Liver (tissue), 9 donors: ENCODE data around the gene SOX6. TPM values are rescaled to one million over a fixed set of nuclear protein-coding genes. Genes with fewer than 3 reads are reported as not detected.
A peak's percentile ranks its signal among the peaks of the same experiment; 100 is the strongest.

ENCODE experiments used
- DNase-seq: peaks from one replicate; pipeline ENCODE4 v3.0.0-alpha.2; 2017; ENCODE audit warnings: low spot score
- H3K27ac ChIP-seq, 2 donors: one replicate each; pipeline ENCODE4 v1.7.0; 2013; ENCODE audit warnings: inconsistent platforms in 2 of 2, low read length in 2 of 2, control low read depth in 1 of 2, low read depth in 1 of 2, mild to moderate bottlenecking in 1 of 2
- H3K27me3 ChIP-seq, 4 donors: one replicate each; pipeline versions ENCODE4 v1.6.1 to v1.7.0; 2013; ENCODE audit warnings: low read length in 3 of 4, inconsistent platforms in 1 of 4, mild to moderate bottlenecking in 1 of 4, moderate library complexity in 1 of 4; ENCODE audit not compliant: control insufficient read depth in 4 of 4, insufficient read depth in 4 of 4
- H3K36me3 ChIP-seq, 4 donors: one replicate each; pipeline versions ENCODE4 v1.6.1 to v1.7.0; 2013; ENCODE audit warnings: low read length in 3 of 4, mild to moderate bottlenecking in 3 of 4, low read depth in 1 of 4, moderate library complexity in 1 of 4; ENCODE audit not compliant: control insufficient read depth in 4 of 4, insufficient read depth in 3 of 4
- H3K4me1 ChIP-seq, 4 donors: one replicate each; pipeline versions ENCODE4 v1.6.1 to v1.7.0; 2013; ENCODE audit warnings: low read length in 3 of 4, mild to moderate bottlenecking in 3 of 4, moderate library complexity in 1 of 4; ENCODE audit not compliant: control insufficient read depth in 4 of 4, insufficient read depth in 4 of 4
- H3K4me3 ChIP-seq, 3 donors: one replicate each; pipeline versions ENCODE4 v1.6.1 to v1.7.0; 2013; ENCODE audit warnings: low read length in 3 of 3, control low read depth in 1 of 3, low read depth in 1 of 3, mild to moderate bottlenecking in 1 of 3
- H3K9ac ChIP-seq, 2 donors: one replicate each; pipeline ENCODE4 v1.7.0; 2013; ENCODE audit warnings: low read length in 2 of 2, mild to moderate bottlenecking in 2 of 2, moderate library complexity in 2 of 2, control low read depth in 1 of 2, low read depth in 1 of 2
- H3K9me3 ChIP-seq, 4 donors: one replicate each; pipeline versions ENCODE4 v1.6.1 to v1.7.0; 2013; ENCODE audit warnings: low read length in 3 of 4; ENCODE audit not compliant: control insufficient read depth in 4 of 4
- EGR1 ChIP-seq, 2 donors: IDR thresholded peaks; 2 replicates each; pipeline ENCODE4 v1.6.1; 2016 to 2018; ENCODE audit warnings: antibody characterized with exemption in 2 of 2, low read depth in 2 of 2
- FOXA1 ChIP-seq: IDR thresholded peaks from 2 replicates; pipeline ENCODE4 v1.6.1; 2016; ENCODE audit warnings: antibody characterized with exemption
- FOXA2 ChIP-seq: IDR thresholded peaks from 2 replicates; pipeline ENCODE4 v1.6.1; 2016; ENCODE audit warnings: antibody characterized with exemption
- GABPA ChIP-seq, 2 donors: IDR thresholded peaks in 1 of 2; conservative IDR thresholded peaks in 1 of 2; 2 replicates each; pipeline ENCODE4 v1.6.1; 2016; ENCODE audit warnings: antibody characterized with exemption in 2 of 2, mild to moderate bottlenecking in 1 of 2, moderate library complexity in 1 of 2
- HNF4A ChIP-seq, 2 donors: conservative IDR thresholded peaks; 2 replicates each; pipeline ENCODE4 v1.6.1; 2016; ENCODE audit warnings: antibody characterized with exemption in 2 of 2, mild to moderate bottlenecking in 2 of 2
- JUND ChIP-seq, 2 donors: IDR thresholded peaks; 2 replicates each; pipeline ENCODE4 v1.6.1; 2016; ENCODE audit warnings: antibody characterized with exemption in 2 of 2
- NR2F2 ChIP-seq: IDR thresholded peaks from 2 replicates; pipeline ENCODE4 v1.6.1; 2016; ENCODE audit warnings: antibody characterized with exemption
- RAD21 ChIP-seq, 2 donors: IDR thresholded peaks; 2 replicates each; pipeline ENCODE4 v1.6.1; 2016; ENCODE audit warnings: antibody characterized with exemption in 2 of 2, mild to moderate bottlenecking in 2 of 2
- RXRA ChIP-seq, 2 donors: IDR thresholded peaks; 2 replicates each; pipeline ENCODE4 v1.6.1; 2017 to 2018; ENCODE audit warnings: antibody characterized with exemption in 2 of 2, mild to moderate bottlenecking in 1 of 2
- SP1 ChIP-seq: IDR thresholded peaks from 2 replicates; pipeline ENCODE4 v1.6.1; 2018; ENCODE audit warnings: antibody characterized with exemption, mild to moderate bottlenecking
- TAF1 ChIP-seq: conservative IDR thresholded peaks from 2 replicates; pipeline ENCODE4 v1.6.1; 2016; ENCODE audit warnings: antibody characterized with exemption, mild to moderate bottlenecking
- WGBS: extraction: QIAGEN DNeasy Blood & Tissue Kit; methylation state at CpG from one replicate; pipeline ENCODE4 v1.1.7; 2013; 5-methylcytosine and 5-hydroxymethylcytosine counted together
- polyA plus RNA-seq, 2 donors: library from polyadenylated mRNA; stranded (reverse) in 1 of 2; unstranded in 1 of 2; fragments of 200-250 nt in 1 of 2; fragments of >200 nt in 1 of 2; fragmentation: Nextera tagmentation in 1 of 2; extraction: Ambion mirVana in 1 of 2; gene quantifications; one replicate each; pipeline versions ENCODE4 v1.2.1 to v1.2.3, GENCODE V29; 2013 to 2015
- total RNA-seq, 2 donors: library from RNA; depleted of rRNA; stranded (reverse); fragments of >200 nt; gene quantifications; one replicate each; pipeline ENCODE4 v1.2.3, GENCODE V29; 2014
- TF ChIP-seq, protein P1 (sequence below): fragments of 150-350 bp; IDR thresholded peaks from 2 replicates; pipeline ENCODE4 v1.5.1; 2017; ENCODE audit warnings: improper control_type of control experiment, low read depth, low read length; ENCODE audit not compliant: missing input control
- TF ChIP-seq, protein P2 (sequence below): IDR thresholded peaks from 2 replicates; pipeline ENCODE4 v1.6.1; 2016; ENCODE audit warnings: antibody characterized with exemption
- TF ChIP-seq, protein P3 (sequence below): IDR thresholded peaks from 2 replicates; pipeline ENCODE4 v1.6.1; 2016; ENCODE audit warnings: antibody characterized with exemption, mild to moderate bottlenecking
- TF ChIP-seq, protein P4 (sequence below): IDR thresholded peaks from 2 replicates; pipeline ENCODE4 v1.6.1; 2016; ENCODE audit warnings: antibody characterized with exemption
- TF ChIP-seq, protein P5 (sequence below): IDR thresholded peaks from 2 replicates; pipeline ENCODE4 v1.6.1; 2016; ENCODE audit warnings: antibody characterized with exemption
- donor health status: healthy.
- donor health status: healthy.
- donor health status: healthy.
- donor health status: healthy.
- donor health status: healthy.

The SOX6 gene
- total and polyA plus RNA-seq, 4 donors = 2.4 to 111 (median 14.8) TPM

DNA sequence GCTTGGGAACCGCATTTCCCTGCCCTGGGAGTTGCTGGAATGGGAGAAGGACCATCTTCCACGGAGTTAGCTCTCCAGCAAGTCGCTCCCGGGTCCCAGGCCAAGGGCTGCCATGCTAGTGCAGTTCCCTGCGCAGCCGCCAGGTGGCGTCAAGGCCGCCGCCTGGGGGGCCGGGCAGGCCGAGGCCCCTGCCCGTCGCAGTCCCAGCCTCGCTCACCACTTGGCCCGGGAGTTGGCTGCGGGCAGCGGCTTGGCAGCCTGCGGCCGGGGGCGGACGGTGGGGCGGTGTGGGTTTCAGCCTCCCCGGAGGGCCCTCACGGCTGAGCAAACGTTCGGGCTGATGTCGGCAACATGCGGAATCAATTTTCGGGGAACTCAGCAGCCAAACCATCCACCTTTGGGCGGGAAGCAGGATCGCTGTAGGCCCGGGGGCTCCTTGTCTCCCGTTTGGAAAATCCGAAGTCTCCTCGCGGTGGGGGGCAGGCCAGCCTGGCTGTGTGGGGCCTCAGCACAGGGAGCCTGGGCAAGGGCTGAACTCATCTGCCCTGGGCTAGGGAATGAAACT lies 415.1 kb downstream of the SOX6 start:
- H3K27me3 ChIP-seq = no peaks in the 10 kb centered on the region
- 37% methylated on average over 36 of the region's 36 CpGs for WGBS
- no peak overlapping the region for H3K9ac ChIP-seq
- TF ChIP-seq, protein P1, sequence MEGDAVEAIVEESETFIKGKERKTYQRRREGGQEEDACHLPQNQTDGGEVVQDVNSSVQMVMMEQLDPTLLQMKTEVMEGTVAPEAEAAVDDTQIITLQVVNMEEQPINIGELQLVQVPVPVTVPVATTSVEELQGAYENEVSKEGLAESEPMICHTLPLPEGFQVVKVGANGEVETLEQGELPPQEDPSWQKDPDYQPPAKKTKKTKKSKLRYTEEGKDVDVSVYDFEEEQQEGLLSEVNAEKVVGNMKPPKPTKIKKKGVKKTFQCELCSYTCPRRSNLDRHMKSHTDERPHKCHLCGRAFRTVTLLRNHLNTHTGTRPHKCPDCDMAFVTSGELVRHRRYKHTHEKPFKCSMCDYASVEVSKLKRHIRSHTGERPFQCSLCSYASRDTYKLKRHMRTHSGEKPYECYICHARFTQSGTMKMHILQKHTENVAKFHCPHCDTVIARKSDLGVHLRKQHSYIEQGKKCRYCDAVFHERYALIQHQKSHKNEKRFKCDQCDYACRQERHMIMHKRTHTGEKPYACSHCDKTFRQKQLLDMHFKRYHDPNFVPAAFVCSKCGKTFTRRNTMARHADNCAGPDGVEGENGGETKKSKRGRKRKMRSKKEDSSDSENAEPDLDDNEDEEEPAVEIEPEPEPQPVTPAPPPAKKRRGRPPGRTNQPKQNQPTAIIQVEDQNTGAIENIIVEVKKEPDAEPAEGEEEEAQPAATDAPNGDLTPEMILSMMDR = peak; percentile 88
- TF ChIP-seq, protein P2, sequence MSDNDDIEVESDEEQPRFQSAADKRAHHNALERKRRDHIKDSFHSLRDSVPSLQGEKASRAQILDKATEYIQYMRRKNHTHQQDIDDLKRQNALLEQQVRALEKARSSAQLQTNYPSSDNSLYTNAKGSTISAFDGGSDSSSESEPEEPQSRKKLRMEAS = no peak
- TF ChIP-seq FOXA2 = no peak
- TF ChIP-seq HNF4A (conservative IDR thresholded peaks at IDR 0.05) = no peak
- TF ChIP-seq EGR1 (IDR thresholded peaks at IDR 0.05; ENCODE audit: low read depth in 2 of 2) = no peak
- TF ChIP-seq TAF1 = no peak
- TF ChIP-seq JUND (IDR thresholded peaks at IDR 0.05) = no peak
- TF ChIP-seq RAD21 (IDR thresholded peaks at IDR 0.05) = peak; percentile 75 to 87
- TF ChIP-seq FOXA1 = no peak
- no peaks in the 10 kb centered on the region for H3K4me1 ChIP-seq
- no peak overlapping the region for H3K27ac ChIP-seq
- H3K4me3 ChIP-seq = peak overlapping the region in 1 of 3 donors; percentile 36
- no peaks in the 10 kb centered on the region for H3K9me3 ChIP-seq
- peak; percentile 75 for DNase-seq
- no peaks in the 10 kb centered on the region for H3K36me3 ChIP-seq

DNA sequence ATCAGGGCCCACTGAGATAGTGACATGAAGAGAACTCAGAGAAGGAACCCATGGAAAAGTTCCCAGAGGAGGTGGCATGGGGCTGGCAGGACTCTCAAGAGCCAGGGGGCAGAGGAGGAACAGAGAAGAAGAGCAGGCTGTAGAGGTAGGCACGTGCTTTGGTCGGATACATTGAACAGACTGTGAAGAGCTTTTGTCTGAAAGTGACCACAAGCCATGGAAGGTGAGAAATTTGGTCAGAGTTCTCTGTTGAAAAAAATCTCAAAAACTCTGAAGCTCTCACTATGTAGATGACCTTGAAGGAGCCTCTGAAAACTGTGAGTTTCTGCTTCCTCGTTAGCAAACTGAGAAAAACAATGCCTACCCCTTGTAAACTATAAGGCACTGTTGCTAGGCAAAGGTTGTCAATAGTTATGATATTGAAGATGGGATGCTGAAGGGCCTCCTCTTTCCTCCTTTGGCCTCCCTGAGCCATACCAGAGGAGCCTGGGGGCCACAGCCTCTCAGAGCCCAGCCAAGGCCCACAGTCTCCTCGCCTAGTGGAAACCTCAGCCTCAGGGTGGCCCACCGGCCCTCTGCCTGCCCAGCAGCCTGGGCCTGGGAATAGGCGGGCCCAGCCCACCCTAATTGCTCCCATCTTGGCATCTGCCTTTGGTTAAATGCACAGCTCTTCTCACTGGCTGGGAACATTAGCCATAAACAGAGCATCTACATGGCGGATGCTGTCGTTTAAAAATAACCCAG lies 415.7 kb downstream of the SOX6 start:
- no peaks in the 10 kb centered on the region for H3K9me3 ChIP-seq
- no peak for TF ChIP-seq JUND (IDR thresholded peaks at IDR 0.05)
- TF ChIP-seq, protein P3, sequence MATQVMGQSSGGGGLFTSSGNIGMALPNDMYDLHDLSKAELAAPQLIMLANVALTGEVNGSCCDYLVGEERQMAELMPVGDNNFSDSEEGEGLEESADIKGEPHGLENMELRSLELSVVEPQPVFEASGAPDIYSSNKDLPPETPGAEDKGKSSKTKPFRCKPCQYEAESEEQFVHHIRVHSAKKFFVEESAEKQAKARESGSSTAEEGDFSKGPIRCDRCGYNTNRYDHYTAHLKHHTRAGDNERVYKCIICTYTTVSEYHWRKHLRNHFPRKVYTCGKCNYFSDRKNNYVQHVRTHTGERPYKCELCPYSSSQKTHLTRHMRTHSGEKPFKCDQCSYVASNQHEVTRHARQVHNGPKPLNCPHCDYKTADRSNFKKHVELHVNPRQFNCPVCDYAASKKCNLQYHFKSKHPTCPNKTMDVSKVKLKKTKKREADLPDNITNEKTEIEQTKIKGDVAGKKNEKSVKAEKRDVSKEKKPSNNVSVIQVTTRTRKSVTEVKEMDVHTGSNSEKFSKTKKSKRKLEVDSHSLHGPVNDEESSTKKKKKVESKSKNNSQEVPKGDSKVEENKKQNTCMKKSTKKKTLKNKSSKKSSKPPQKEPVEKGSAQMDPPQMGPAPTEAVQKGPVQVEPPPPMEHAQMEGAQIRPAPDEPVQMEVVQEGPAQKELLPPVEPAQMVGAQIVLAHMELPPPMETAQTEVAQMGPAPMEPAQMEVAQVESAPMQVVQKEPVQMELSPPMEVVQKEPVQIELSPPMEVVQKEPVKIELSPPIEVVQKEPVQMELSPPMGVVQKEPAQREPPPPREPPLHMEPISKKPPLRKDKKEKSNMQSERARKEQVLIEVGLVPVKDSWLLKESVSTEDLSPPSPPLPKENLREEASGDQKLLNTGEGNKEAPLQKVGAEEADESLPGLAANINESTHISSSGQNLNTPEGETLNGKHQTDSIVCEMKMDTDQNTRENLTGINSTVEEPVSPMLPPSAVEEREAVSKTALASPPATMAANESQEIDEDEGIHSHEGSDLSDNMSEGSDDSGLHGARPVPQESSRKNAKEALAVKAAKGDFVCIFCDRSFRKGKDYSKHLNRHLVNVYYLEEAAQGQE = no peak
- TF ChIP-seq EGR1 (IDR thresholded peaks at IDR 0.05; ENCODE audit: low read depth in 2 of 2) = no peak
- TF ChIP-seq, protein P1 = no peak
- TF ChIP-seq TAF1 = no peak
- TF ChIP-seq RAD21 (IDR thresholded peaks at IDR 0.05) = no peak
- no peak for TF ChIP-seq RXRA (IDR thresholded peaks at IDR 0.05)
- TF ChIP-seq NR2F2 = no peak
- TF ChIP-seq, protein P4, sequence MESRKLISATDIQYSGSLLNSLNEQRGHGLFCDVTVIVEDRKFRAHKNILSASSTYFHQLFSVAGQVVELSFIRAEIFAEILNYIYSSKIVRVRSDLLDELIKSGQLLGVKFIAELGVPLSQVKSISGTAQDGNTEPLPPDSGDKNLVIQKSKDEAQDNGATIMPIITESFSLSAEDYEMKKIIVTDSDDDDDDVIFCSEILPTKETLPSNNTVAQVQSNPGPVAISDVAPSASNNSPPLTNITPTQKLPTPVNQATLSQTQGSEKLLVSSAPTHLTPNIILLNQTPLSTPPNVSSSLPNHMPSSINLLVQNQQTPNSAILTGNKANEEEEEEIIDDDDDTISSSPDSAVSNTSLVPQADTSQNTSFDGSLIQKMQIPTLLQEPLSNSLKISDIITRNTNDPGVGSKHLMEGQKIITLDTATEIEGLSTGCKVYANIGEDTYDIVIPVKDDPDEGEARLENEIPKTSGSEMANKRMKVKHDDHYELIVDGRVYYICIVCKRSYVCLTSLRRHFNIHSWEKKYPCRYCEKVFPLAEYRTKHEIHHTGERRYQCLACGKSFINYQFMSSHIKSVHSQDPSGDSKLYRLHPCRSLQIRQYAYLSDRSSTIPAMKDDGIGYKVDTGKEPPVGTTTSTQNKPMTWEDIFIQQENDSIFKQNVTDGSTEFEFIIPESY = no peak
- TF ChIP-seq SP1 = no peak
- no peak for TF ChIP-seq HNF4A (conservative IDR thresholded peaks at IDR 0.05)
- TF ChIP-seq, protein P5, sequence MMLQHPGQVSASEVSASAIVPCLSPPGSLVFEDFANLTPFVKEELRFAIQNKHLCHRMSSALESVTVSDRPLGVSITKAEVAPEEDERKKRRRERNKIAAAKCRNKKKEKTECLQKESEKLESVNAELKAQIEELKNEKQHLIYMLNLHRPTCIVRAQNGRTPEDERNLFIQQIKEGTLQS = no peak
- no peak for TF ChIP-seq FOXA1
- TF ChIP-seq GABPA (IDR thresholded peaks at IDR 0.05 in 1 of 2, conservative IDR thresholded peaks at IDR 0.05 in 1 of 2) = no peak
- TF ChIP-seq, protein P2 = no peak
- H3K4me1 ChIP-seq = no peaks in the 10 kb centered on the region
- no peaks in the 10 kb centered on the region for H3K27me3 ChIP-seq
- DNase-seq = no peak
- H3K36me3 ChIP-seq = no peaks in the 10 kb centered on the region
- H3K4me3 ChIP-seq = no peak overlapping the region
- 85% methylated on average over 8 of the region's 8 CpGs for WGBS
- no peak overlapping the region for H3K27ac ChIP-seq
- H3K9ac ChIP-seq = no peak overlapping the region
